Activated naive CD4-positive, alpha-beta T cell treated with anti-CD3 and anti-CD28 coated beads for 36 hours (primary cell): ENCODE results near the gene CCDC85A. TPM values are rescaled to one million over a fixed set of nuclear protein-coding genes. Genes with fewer than 3 reads are reported as not detected.

Experiments used
- CTCF ChIA-PET: fragments of 350-600 bp; sonication (Branson Sonifier 250); formaldehyde crosslinking; loops from one replicate; lab custom pipeline; 2021; ENCODE audit warnings: antibody characterized with exemption; lab: Charles Lee
- DNase-seq: peaks from one replicate; pipeline ENCODE4 v3.0.0-alpha.2; 2020
- H3K27ac Mint-ChIP-seq: one replicate; pipeline ENCODE4 v1.8.0; 2021; ENCODE audit warnings: mild to moderate bottlenecking, mixed read lengths
- H3K27me3 Mint-ChIP-seq: one replicate; pipeline ENCODE4 v1.8.0; 2021; ENCODE audit warnings: low read depth, mixed read lengths
- H3K36me3 Mint-ChIP-seq: one replicate; pipeline ENCODE4 v1.8.0; 2021; ENCODE audit warnings: low read depth, mixed read lengths
- H3K4me1 Mint-ChIP-seq: one replicate; pipeline ENCODE4 v1.8.0; 2021; ENCODE audit warnings: low read depth, mixed read lengths
- H3K4me3 Mint-ChIP-seq: one replicate; pipeline ENCODE4 v1.8.0; 2021; ENCODE audit warnings: mild to moderate bottlenecking, moderate library complexity, mixed read lengths
- H3K9me3 Mint-ChIP-seq: one replicate; pipeline ENCODE4 v1.8.0; 2021; ENCODE audit warnings: mixed read lengths
- intact Hi-C: fragments of 100-400 bp; cut with micrococcal nuclease; formaldehyde crosslinking; loops from one replicate; pipeline ENCODE4 v1.15.1; 2023
- total RNA-seq, 2 experiments: library from RNA; stranded (reverse); gene quantifications; one replicate each; pipeline ENCODE4 v1.2.3, GENCODE V29; 2021

Gene CCDC85A
- total RNA-seq, 2 experiments from 2014 or later, result not detected

DNA sequence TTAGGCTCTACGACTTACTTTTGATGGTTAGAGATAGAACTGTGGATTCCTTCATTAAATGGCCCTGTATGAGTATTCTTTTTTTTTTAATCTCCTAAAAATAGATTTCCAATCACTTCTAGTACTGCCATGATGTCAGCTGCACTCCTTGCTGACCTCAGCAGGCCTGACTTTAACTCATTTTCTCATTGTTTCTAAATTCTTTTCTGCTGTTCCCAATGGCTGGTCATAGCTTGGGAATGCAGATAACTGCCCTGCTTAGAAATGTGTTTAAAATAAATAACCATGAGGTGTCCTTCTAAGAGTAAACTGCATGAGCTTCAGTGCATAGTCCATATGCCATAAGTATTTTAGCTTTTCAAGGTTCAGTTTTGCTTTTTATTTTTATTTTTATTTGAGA lies 15.7 kb downstream of the CCDC85A start:
- intact Hi-C loops, result no loop called here
- no peaks in the 10 kb centered on the region for H3K27me3 Mint-ChIP-seq
- H3K4me1 Mint-ChIP-seq, result no peaks in the 10 kb centered on the region
- no peak overlapping the region for H3K4me3 Mint-ChIP-seq
- H3K27ac Mint-ChIP-seq, result no peak overlapping the region
- no peaks in the 10 kb centered on the region for H3K36me3 Mint-ChIP-seq
- CTCF ChIA-PET, result no interaction called here
- H3K9me3 Mint-ChIP-seq, result no peaks in the 10 kb centered on the region
- DNase-seq, result no peak

GRCh38 chr2:56202381-56203121 lies 18.8 kb downstream of the CCDC85A start:
- H3K4me1 Mint-ChIP-seq, result no peaks in the 10 kb centered on the region

GRCh38 chr2:56204556-56204955 lies 20.8 kb downstream of the CCDC85A start:
- intact Hi-C loops, result no loop called here
- Mint-ChIP-seq H3K36me3 (no peaks in the 10 kb centered on the region), H3K9me3 (no peaks in the 10 kb centered on the region), H3K4me1 (no peaks in the 10 kb centered on the region), H3K27ac (no peak overlapping the region), H3K4me3 (no peak overlapping the region), H3K27me3 (no peaks in the 10 kb centered on the region)
- DNase-seq, result no peak
- CTCF ChIA-PET, result no interaction called here

More at GRCh38 chr2:56202381-56203121, 18.8 kb downstream of the CCDC85A start:
- H3K27me3 Mint-ChIP-seq, result no peaks in the 10 kb centered on the region
- no peaks in the 10 kb centered on the region for H3K36me3 Mint-ChIP-seq
- H3K9me3 Mint-ChIP-seq, result no peaks in the 10 kb centered on the region
- intact Hi-C loops, result no loop called here
- H3K4me3 Mint-ChIP-seq, result no peak overlapping the region
- CTCF ChIA-PET, result interaction anchor here (0.6 to 1.8 kb wide), 2 partner anchors 19 to 259 kb away, joined by 4 to 8 read pairs; partner anchors contain the start of gene CCDC85A
- no peak for DNase-seq
- H3K27ac Mint-ChIP-seq, result no peak overlapping the region

DNA sequence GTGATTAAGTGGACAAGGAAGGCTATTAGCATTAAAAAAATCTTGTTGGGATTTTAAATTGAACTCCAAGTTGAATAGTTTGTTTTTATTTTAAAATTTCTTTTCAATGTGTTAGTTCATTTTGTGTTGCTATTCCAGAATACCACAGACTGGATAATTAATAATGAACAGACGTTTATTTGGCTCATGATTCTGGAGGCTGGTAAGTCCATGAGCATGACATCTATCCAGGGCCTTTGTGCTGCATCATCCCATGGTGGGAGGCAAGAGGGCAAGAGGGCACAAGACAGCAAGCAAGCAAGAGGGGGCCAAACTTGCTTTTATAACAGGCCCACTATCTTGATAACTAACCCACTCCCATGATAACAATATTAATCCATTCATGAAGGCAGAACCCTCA lies 22.5 kb downstream of the CCDC85A start:
- no peak for DNase-seq
- CTCF ChIA-PET, result no interaction called here
- Mint-ChIP-seq H3K36me3 (no peaks in the 10 kb centered on the region), H3K9me3 (no peaks in the 10 kb centered on the region), H3K4me1 (no peaks in the 10 kb centered on the region), H3K27ac (no peak overlapping the region), H3K27me3 (no peaks in the 10 kb centered on the region), H3K4me3 (no peak overlapping the region)
- intact Hi-C loops, result no loop called here

DNA sequence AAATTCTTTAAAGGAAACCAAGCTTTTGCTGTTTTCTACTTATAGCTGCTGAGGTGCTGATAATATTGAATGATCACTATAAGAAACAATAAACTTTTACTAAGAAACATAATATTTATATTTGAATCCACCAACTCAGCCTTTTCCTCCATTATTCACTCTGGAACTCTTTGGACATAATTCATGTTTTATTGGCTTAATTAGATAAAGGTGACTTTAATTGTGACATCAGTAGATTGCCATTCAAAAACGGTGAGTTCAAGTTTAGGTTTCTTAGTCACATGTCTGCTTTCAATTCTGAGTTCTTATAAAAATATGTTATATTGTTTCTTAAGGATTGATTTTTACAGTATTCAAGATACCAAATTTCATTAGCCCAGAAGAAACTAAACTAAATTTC lies 24.0 kb downstream of the CCDC85A start:
- intact Hi-C loops, result no loop called here
- H3K4me3 Mint-ChIP-seq, result no peak overlapping the region
- H3K27ac Mint-ChIP-seq, result no peak overlapping the region
- H3K9me3 Mint-ChIP-seq, result no peaks in the 10 kb centered on the region
- CTCF ChIA-PET, result no interaction called here
- no peak for DNase-seq
- H3K27me3 Mint-ChIP-seq, result no peaks in the 10 kb centered on the region
- no peaks in the 10 kb centered on the region for H3K4me1 Mint-ChIP-seq
- H3K36me3 Mint-ChIP-seq, result no peaks in the 10 kb centered on the region

- CTCF ChIA-PET, result no interaction called here
- H3K4me1 Mint-ChIP-seq, result no peaks in the 10 kb centered on the region
- H3K27ac Mint-ChIP-seq, result no peak overlapping the region
- no peak overlapping the region for H3K4me3 Mint-ChIP-seq
- no peaks in the 10 kb centered on the region for H3K27me3 Mint-ChIP-seq
- intact Hi-C loops, result no loop called here
- H3K9me3 Mint-ChIP-seq, result no peaks in the 10 kb centered on the region
- H3K36me3 Mint-ChIP-seq, result no peaks in the 10 kb centered on the region
- DNase-seq, result no peak
These were observed 24.6 kb downstream of the CCDC85A start for GRCh38 chr2:56208380-56208779.

- Mint-ChIP-seq H3K36me3 (no peaks in the 10 kb centered on the region), H3K9me3 (no peaks in the 10 kb centered on the region), H3K27me3 (no peaks in the 10 kb centered on the region), H3K4me1 (no peaks in the 10 kb centered on the region), H3K4me3 (no peak overlapping the region), H3K27ac (no peak overlapping the region)
- DNase-seq, result no peak
- intact Hi-C loops, result no loop called here
- CTCF ChIA-PET, result interaction anchor here (0.7 kb wide), 1 partner anchor 258 kb away, joined by 7 read pairs; no protein-coding TSS in a partner anchor
These were observed 25.9 kb downstream of the CCDC85A start for GRCh38 chr2:56209701-56210100.

- H3K4me3 Mint-ChIP-seq, result no peak overlapping the region
- no peaks in the 10 kb centered on the region for H3K36me3 Mint-ChIP-seq
- no peaks in the 10 kb centered on the region for H3K4me1 Mint-ChIP-seq
- intact Hi-C loops, result no loop called here
- no peaks in the 10 kb centered on the region for H3K27me3 Mint-ChIP-seq
- DNase-seq, result no peak
- CTCF ChIA-PET, result no interaction called here
- no peak overlapping the region for H3K27ac Mint-ChIP-seq
- H3K9me3 Mint-ChIP-seq, result peaks cover 1% of the 10 kb centered on the region
These were observed 26.5 kb downstream of the CCDC85A start for GRCh38 chr2:56210291-56210690.

GRCh38 chr2:56211048-56211447 lies 27.3 kb downstream of the CCDC85A start:
- intact Hi-C loops, result no loop called here
- CTCF ChIA-PET, result interaction anchor here (0.6 kb wide), 1 partner anchor 40 kb away, joined by 3 read pairs; no protein-coding TSS in a partner anchor
- Mint-ChIP-seq H3K4me3 (no peak overlapping the region), H3K27me3 (no peaks in the 10 kb centered on the region), H3K9me3 (peaks cover 1% of the 10 kb centered on the region), H3K4me1 (no peaks in the 10 kb centered on the region), H3K27ac (no peak overlapping the region), H3K36me3 (no peaks in the 10 kb centered on the region)
- no peak for DNase-seq

DNA sequence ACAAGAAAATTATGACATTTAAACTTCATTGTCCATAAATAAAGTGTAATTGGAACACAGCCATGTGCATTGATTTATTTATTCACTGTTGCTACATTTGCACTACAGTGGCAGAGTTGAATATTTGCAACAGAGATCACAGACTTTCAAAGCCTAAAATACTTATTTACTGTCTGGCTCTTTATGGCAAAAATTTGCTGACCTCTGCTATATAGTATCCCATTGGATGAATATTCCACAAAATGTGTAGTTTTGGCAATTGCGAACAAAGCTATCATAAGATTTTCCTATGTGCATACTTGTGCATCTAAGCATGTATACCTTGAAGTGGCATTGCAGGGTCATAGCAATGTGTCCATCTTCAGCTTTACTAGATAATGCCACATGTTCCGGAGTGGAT lies 32.1 kb downstream of the CCDC85A start:
- H3K27ac Mint-ChIP-seq, result no peak overlapping the region
- CTCF ChIA-PET, result no interaction called here
- no peaks in the 10 kb centered on the region for H3K4me1 Mint-ChIP-seq
- H3K4me3 Mint-ChIP-seq, result no peak overlapping the region
- DNase-seq, result no peak
- H3K36me3 Mint-ChIP-seq, result no peaks in the 10 kb centered on the region
- H3K9me3 Mint-ChIP-seq, result peaks cover 1% of the 10 kb centered on the region
- H3K27me3 Mint-ChIP-seq, result no peaks in the 10 kb centered on the region
- intact Hi-C loops, result no loop called here

DNA sequence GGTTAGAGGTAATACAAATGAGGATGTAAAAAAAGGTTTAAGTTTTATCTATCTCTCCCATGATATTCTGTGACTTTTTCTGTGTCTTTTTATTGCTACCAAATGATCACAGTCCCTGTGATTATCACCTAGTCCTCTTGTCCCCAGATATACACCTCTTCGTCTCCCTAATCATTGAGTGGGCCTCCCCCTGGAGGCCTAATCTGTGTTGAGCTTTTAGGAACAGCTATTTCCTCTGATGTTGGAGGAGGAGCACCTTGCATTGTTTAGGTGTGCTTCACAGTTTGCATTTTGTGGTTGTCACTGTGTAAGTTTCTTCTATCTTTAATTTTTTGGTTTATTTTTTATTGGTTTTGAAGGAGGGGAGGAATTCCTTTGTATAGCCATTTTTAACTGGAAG lies 33.3 kb downstream of the CCDC85A start:
- no peaks in the 10 kb centered on the region for H3K36me3 Mint-ChIP-seq
- H3K4me3 Mint-ChIP-seq, result no peak overlapping the region
- CTCF ChIA-PET, result no interaction called here
- peaks cover 1% of the 10 kb centered on the region for H3K9me3 Mint-ChIP-seq
- H3K27me3 Mint-ChIP-seq, result no peaks in the 10 kb centered on the region
- H3K4me1 Mint-ChIP-seq, result no peaks in the 10 kb centered on the region
- DNase-seq, result no peak
- H3K27ac Mint-ChIP-seq, result no peak overlapping the region
- intact Hi-C loops, result no loop called here

- Mint-ChIP-seq H3K27me3 (no peaks in the 10 kb centered on the region), H3K4me1 (no peaks in the 10 kb centered on the region), H3K27ac (no peak overlapping the region), H3K36me3 (no peaks in the 10 kb centered on the region), H3K9me3 (peaks cover 4% of the 10 kb centered on the region), H3K4me3 (no peak overlapping the region)
- DNase-seq, result no peak
- CTCF ChIA-PET, result no interaction called here
- intact Hi-C loops, result no loop called here
These were observed 38.7 kb downstream of the CCDC85A start for GRCh38 chr2:56222481-56222880.

DNA sequence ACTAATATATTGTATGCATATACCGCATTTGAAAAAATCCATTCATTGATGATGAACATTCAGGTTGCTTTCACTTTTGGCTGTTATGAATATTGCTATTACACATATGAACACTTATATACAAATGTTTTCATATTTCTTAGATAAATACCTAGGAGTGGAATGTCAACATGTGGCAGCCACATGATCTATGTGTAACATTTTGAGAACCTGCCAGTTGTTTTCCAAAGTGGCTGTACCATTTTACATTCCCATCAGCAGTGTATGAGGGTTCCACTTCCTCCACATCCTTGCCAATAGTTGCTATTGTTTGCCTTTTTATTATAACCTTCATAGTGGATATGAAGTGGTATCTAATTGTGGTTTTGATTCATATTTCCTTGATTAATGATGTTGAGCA lies 40.5 kb downstream of the CCDC85A start:
- Mint-ChIP-seq H3K27me3 (no peaks in the 10 kb centered on the region), H3K36me3 (no peaks in the 10 kb centered on the region), H3K27ac (no peak overlapping the region), H3K9me3 (peaks cover 4% of the 10 kb centered on the region), H3K4me1 (no peaks in the 10 kb centered on the region), H3K4me3 (no peak overlapping the region)
- intact Hi-C loops, result no loop called here
- CTCF ChIA-PET, result no interaction called here
- no peak for DNase-seq
